Lung (tissue), 12 donors: ENCODE data around the gene RAET1G. TPM values are rescaled to one million over a fixed set of nuclear protein-coding genes. Genes with fewer than 3 reads are reported as not detected.

Source experiments
- ATAC-seq: fragments of 200-7000 bp; cut with Tn5 transposase; one replicate; pipeline ENCODE4 v1.9.1; 2020; ENCODE audit warnings: moderate number of reproducible peaks; ENCODE audit not compliant: insufficient read depth, low FRiP score
- DNase-seq, 3 donors: peaks; one replicate each; pipeline ENCODE4 v3.0.0-alpha.2; 2013 to 2017
- H3K27ac ChIP-seq, 2 donors: one replicate each; pipeline ENCODE4 v1.5.1; 2013; ENCODE audit warnings: mild to moderate bottlenecking in 2 of 2, moderate library complexity in 2 of 2, control low read depth in 1 of 2, inconsistent platforms in 1 of 2, low read depth in 1 of 2, low read length in 1 of 2
- H3K27me3 ChIP-seq, 3 donors: one replicate each; pipeline ENCODE4 v1.5.1; 2013; ENCODE audit warnings: low read length in 2 of 3; ENCODE audit not compliant: control insufficient read depth in 3 of 3, insufficient read depth in 3 of 3
- H3K36me3 ChIP-seq, 4 donors: one replicate each; pipeline ENCODE4 v1.5.1; 2013; ENCODE audit warnings: low read length in 4 of 4, mild to moderate bottlenecking in 1 of 4, moderate library complexity in 1 of 4; ENCODE audit not compliant: control insufficient read depth in 4 of 4, insufficient read depth in 4 of 4
- H3K4me1 ChIP-seq, 5 donors: one replicate each; pipeline ENCODE4 v1.5.1; 2013; ENCODE audit warnings: low read length in 5 of 5, mild to moderate bottlenecking in 2 of 5, moderate library complexity in 1 of 5; ENCODE audit not compliant: control insufficient read depth in 5 of 5, insufficient read depth in 5 of 5
- H3K4me3 ChIP-seq: one replicate; pipeline ENCODE4 v1.5.1; 2013; ENCODE audit warnings: mild to moderate bottlenecking, control low read depth, moderate library complexity
- H3K9ac ChIP-seq, 2 donors: one replicate each; pipeline ENCODE4 v1.5.1; 2013; ENCODE audit warnings: low read length in 2 of 2, control low read depth in 1 of 2; ENCODE audit not compliant: insufficient read depth in 1 of 2
- H3K9me3 ChIP-seq, 4 donors: one replicate each; pipeline ENCODE4 v1.5.1; 2013; ENCODE audit warnings: low read length in 3 of 4, mild to moderate bottlenecking in 1 of 4, moderate library complexity in 1 of 4; ENCODE audit not compliant: control insufficient read depth in 4 of 4, insufficient read depth in 3 of 4
- WGBS, 2 donors: extraction: QIAGEN DNeasy Blood & Tissue Kit; methylation state at CpG; one replicate each; pipeline ENCODE4 v1.1.7; 2013; 5-methylcytosine and 5-hydroxymethylcytosine counted together
- polyA plus RNA-seq, 2 donors: library from polyadenylated mRNA; stranded (reverse); fragments of 200-250 nt; gene quantifications; one replicate each; pipeline ENCODE4 v1.2.1, GENCODE V29; 2013
- total RNA-seq, 2 donors: library from RNA; depleted of rRNA in 1 of 2; stranded (reverse); fragments of >200 nt in 1 of 2; gene quantifications; one replicate each; pipeline ENCODE4 v1.2.1, GENCODE V29; 2014 to 2021
- TF ChIP-seq, protein P1 (sequence below): IDR thresholded peaks from 2 replicates; pipeline ENCODE4 v1.5.1; 2012; ENCODE audit warnings: mild to moderate bottlenecking; ENCODE audit errors: control extremely low read depth, extremely low read depth
- donor health status: control.
- donor health status: control.
- donor health status: Bipolar disorder and iron deficiency.
- donor health status: healthy.
- donor health status: DM: yes; HTN: yes; CAD: no.

RAET1G gene
- total and polyA plus RNA-seq, 4 donors, result 0.32 to 1.8 (median 0.99) TPM

DNA sequence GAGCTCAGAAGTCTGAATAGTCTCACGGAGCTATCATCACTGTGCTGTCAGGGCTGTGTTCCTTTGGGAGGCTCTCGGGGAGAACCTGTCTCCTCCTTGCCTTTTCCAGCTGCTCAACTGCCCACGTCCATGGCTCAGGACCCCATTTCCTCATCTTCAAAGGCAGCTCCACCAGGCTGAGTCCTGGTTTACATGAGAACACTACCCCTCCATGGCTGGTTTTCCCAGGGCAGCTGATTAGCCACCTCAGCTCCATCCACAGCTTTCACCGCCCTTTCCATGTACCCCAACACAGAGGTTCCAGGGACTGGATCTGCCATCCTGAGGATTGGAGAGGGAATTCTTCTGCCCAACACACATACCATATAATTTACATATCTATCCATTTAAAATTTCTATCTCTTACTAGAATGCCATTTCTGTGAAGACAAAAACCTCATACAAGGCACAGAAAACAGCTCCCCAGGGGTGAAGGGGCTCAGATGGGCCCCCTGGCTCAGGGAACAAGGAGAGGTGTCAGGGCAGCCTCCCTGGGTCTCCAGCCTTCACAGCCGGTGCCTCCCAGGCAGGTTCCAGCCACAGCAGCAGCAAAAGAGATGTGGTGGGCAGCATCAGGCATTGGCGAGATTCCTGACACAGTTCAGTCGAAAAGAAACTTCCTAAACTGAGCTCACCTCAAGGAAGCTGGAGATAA, 22.8 kb downstream of the RAET1G start:
- Histone ChIP-seq H3K27me3 (no peaks in the 10 kb centered on the region), H3K27ac (no peak overlapping the region), H3K9me3 (no peaks in the 10 kb centered on the region), H3K4me3 (no peak overlapping the region), H3K36me3 (no peaks in the 10 kb centered on the region), H3K9ac (no peak overlapping the region), H3K4me1 (peaks cover 2 to 16% (median 12%) of the 10 kb centered on the region in 5 donors)
- 89 to 90% methylated on average over 7 of the region's 7 CpGs for whole genome bisulfite sequencing, 2 donors
- no peak for DNase-seq
- TF ChIP-seq, protein P1, sequence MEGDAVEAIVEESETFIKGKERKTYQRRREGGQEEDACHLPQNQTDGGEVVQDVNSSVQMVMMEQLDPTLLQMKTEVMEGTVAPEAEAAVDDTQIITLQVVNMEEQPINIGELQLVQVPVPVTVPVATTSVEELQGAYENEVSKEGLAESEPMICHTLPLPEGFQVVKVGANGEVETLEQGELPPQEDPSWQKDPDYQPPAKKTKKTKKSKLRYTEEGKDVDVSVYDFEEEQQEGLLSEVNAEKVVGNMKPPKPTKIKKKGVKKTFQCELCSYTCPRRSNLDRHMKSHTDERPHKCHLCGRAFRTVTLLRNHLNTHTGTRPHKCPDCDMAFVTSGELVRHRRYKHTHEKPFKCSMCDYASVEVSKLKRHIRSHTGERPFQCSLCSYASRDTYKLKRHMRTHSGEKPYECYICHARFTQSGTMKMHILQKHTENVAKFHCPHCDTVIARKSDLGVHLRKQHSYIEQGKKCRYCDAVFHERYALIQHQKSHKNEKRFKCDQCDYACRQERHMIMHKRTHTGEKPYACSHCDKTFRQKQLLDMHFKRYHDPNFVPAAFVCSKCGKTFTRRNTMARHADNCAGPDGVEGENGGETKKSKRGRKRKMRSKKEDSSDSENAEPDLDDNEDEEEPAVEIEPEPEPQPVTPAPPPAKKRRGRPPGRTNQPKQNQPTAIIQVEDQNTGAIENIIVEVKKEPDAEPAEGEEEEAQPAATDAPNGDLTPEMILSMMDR, result no peak
- no peak for ATAC-seq

DNA sequence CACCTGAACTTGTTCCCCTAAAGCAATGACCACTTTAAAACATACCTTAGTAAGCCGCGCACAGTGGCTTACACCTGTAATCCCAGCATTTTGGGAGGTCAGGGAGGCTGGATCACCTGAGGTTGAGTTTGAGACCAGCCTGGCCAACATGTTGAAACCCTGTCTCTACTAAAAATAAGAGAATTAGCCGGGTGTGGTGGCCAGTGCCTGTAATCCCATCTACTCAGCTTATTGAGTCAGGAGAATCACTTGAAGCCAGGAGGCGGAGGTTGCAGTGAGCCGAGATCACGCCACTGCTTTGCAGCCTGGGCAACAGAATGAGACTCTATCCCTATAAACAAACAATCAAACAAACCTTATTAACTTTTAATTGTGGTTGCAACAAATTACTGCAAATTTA, 23.4 kb downstream of the RAET1G start:
- no peak overlapping the region for H3K4me3 ChIP-seq
- no peak for ATAC-seq
- no peak overlapping the region for H3K9ac ChIP-seq
- DNase-seq, result no peak
- TF ChIP-seq, protein P1, result no peak
- no peak overlapping the region for H3K27ac ChIP-seq
- peaks cover 3 to 18% (median 12%) of the 10 kb centered on the region in 5 donors for H3K4me1 ChIP-seq
- H3K36me3 ChIP-seq, result no peaks in the 10 kb centered on the region
- WGBS, 2 donors, result 94 to 97% methylated on average over 6 of the region's 6 CpGs
- H3K9me3 ChIP-seq, result no peaks in the 10 kb centered on the region
- no peaks in the 10 kb centered on the region for H3K27me3 ChIP-seq

DNA sequence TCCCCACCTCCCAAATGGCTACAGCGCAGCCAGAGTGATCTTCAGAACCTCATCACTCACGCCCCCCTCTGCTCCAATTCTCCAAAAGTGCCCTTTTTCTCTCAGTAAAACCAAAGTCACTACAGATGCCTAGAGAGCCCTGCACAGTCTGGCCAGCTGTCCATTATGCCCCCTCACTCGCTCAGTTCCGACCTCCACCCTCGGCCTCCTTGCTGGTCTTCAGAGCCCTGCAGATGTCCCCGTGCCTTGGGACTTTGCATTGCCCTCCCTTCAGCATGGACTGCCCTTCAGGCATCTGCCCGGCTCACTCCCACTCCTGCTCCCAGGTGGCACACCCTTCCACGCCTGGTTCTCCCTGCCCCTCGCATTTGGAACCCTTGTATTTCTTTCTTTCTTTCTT, 24.0 kb downstream of the RAET1G start:
- no peak overlapping the region for H3K27ac ChIP-seq
- no peaks in the 10 kb centered on the region for H3K9me3 ChIP-seq
- H3K4me1 ChIP-seq, result peaks cover 3 to 18% (median 12%) of the 10 kb centered on the region in 5 donors
- H3K4me3 ChIP-seq, result no peak overlapping the region
- 96% methylated on average over 9 of the region's 9 CpGs for WGBS, 2 donors
- DNase-seq (no peak), ATAC-seq (no peak)
- H3K27me3 ChIP-seq, result no peaks in the 10 kb centered on the region
- H3K36me3 ChIP-seq, result no peaks in the 10 kb centered on the region
- TF ChIP-seq, protein P1, result no peak
- H3K9ac ChIP-seq, result no peak overlapping the region
